Measurements from ENCODE around the gene ZNF778.
"Not testable (repeated sequence)": the region's sequence is repeated elsewhere in the genome, so short reads cannot be mapped to it uniquely, and the experiment has no call there.

Gene ZNF778

DNA sequence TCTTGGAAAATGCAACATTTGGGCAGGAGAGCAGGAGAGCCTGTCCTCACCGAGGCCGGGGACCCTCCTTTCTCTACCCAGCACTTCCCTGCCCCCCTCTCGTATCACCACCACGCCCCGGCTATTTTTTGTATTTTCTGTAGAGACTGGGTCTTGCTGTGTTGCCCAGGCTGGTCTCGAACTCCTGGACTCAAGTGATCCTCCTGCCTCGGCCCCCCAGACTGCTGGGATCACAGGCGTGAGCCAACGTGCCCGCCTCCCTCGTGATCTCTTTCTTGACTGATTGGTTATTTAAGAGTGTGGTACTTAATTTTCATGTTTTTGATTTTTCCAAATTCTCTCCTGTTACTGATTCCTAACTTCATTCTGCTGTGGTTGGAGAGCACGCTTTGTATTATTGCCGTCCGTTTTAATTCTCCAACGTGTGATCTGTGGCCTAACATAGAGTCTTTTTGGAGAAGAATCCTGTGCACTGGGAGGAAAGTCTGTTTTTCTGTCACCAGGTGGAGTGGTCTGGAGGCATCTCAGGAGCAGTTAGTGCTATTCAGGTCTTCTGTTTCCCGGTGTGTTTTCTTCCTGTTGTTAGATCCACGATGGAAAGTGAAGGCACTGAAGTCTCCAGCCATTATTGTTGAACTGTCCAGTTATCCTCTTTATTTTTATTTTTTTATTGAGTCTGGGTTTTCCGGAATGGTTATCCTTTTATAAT lies 40.4 kb downstream of the ZNF778 start:
- DNase-seq: no peak

DNA sequence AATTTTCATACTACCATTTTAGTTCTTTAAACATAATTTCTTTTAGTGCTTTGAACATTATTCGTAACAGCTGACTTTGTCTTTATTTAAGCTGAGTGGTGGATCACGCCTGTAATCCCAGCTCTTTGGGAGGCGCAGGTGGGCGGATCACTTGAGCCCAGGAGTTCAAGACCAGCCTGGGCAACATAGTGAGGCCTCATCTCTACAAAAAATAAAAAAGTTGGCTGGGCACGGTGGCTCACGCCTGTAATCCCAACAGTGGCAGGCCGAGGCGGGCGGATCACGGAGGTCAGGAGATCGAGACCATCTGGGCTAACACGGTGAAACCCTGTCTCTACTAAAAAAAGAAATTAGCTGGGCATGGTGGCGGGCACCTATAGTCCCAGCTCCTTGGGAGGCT lies 42.4 kb downstream of the ZNF778 start:
- not testable (repeated sequence) for DNase-seq

DNA sequence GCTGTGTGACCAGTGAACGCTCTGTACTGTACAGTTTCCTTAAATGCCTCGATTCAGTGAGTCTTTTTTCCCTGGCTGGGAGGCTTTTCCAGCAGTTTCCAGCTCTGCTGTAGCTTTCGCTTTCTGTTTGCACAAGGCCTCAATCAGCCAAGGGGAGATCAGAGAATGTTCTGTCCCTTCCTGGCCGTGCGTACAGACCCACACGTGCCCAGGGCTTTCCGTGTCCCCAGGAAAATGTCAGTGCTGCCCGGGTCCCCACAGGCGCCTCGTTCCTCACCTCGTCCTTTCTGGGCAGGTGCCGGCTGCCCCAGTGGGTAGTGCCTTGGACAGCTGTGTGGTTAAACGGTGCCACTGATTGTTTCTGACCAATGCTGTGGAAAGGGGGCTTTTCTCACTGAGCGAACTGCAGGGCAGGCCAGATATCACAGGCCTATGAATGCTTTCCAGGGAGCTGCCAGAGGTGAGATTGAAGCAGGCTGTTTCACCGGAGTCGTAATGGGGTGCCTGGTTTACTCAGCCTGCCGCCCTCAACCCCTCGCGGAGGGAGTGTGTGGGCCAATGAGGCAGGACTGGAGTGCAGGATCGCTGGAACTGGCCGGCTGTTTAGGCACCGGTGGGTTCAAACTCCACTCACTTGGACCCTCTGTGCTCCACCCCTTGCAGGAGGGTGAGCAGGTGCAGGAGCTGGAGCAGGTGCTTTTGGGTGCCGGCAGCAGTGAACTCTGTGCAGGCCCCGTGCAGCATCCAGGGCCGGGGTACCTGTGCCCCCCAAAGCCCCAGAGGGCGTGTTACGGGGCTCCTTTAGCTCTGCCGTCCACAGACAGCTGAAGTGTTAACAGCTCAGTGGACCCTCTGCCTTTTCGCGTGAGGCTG lies 44.4 kb downstream of the ZNF778 start:
- DNase-seq: no peak

DNA sequence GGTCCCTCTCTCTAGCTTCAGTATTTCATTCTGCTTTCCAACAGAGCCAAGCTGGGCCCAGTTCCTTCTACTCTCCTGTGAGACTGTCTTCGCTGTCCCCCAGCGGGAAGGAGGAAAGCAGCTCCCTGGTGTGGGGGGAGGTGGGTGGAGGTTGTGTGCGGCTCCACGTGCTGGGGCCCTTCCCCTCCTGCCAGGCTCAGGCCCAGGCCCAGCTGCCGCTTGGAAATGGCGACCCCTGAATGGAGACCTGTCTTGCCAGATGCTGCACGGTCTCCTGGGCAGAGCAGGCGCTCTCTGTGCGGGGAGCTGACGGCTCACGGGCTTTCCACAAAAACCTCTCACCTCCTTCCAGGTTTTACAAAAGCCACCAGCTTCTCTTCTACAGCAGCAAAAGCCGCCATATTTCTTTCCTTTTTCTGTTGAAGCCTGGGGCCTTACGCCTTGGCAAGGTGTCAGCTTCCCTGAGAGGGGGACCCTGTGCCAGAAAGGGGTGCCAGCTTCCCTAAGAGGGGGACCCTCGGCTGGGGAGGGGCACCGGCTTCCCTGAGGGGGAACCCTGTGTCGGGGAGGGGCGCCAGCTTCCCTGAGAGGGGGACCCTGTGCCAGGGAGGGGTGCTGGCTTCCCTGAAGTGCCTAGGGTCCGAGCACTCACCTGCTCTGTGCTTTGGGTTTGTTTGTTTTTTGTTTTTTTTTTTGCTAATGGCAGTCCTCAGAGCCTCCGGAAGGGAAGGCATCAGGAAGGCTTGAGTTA lies 47.5 kb downstream of the ZNF778 start:
- no peak for DNase-seq

DNA sequence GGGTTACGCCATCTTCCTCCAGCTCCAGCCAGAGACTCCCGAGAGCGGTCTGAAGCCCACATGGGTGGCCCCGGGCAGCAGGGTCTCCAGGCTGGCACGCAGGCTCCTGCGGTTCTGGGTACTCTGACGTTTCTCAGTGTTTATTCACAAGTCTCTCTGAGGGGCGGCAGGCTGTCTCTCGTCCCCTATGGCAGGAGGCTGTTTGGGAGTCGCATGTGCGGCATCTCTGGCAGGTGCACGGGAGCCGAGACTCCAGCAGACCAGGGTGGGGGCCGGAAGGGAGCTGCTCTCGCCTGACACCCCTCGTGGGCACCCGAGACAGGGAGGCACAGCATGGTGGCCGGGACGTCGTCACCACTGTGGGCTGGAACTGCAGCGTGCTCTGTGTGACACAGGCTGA lies 48.1 kb downstream of the ZNF778 start:
- no peak for DNase-seq

DNA sequence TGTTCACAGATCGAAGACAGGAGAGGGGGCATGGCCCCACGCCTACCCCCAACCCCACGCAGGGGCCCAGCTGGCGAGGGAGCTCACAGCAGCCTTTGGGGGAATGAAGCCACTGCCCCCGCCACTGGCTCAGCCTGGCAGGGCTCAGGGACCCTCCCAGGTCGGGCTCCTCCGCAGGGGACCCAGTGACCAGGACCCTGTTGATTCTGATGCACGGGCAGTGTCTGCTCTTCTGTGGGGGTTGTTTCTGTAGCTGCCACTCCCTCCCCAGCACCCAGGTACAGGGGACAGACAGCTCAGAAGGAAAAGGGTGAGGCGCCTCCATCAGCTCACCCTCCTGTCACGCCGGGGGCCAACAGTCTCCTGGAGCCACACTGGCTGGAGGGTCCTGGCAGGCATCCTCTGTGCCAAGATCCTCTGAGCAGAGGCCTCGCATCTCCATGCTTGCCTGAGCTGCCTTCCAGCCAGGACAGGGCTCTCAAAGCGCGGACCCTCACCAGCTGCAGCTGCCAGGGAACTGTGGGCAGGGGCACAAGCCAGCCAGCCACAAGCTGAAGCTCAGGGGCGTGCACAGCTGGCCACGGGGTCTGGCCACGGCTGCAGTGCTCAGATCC lies 49.1 kb downstream of the ZNF778 start:
- no peak for DNase-seq

DNA sequence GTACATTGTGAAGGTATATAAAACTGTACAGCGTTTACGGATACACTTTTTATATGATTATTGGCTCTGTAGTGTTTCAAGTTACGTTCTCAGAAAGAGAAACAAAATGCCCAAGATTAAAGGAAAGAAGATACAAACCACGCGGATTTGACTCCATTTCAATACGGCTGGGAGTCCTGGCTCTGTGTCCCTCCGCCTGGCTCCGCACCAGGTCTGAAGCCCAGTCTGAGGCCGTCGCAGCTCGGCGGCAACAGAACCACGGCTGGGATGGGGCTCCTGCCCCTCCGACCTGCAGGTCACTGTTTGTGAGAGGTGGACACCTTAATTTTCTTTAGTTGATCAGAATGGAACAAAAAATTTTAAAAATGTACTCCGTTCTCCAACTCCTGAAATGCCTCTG lies 50.2 kb downstream of the ZNF778 start:
- not testable (repeated sequence) for DNase-seq

DNA sequence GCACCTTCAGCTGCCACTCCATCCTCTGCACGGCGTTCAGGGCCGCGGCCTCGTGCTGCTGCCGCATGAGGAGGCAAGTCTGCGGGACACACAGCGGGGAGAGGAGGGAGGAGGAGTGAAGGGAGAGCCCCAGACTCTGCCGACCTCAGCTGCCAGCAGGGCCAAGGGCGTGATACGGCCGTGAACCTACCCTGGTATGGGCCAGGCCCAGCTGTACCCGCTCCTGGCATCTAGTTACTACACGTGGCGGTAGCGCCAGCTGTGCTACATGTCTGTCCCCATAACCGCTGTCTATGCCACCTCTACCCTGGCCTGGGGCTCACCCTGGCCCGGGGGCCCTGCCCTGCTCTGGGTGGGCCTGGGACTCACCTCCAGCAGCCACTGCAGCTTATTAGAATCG lies 51.1 kb downstream of the ZNF778 start:
- no peak for DNase-seq

DNA sequence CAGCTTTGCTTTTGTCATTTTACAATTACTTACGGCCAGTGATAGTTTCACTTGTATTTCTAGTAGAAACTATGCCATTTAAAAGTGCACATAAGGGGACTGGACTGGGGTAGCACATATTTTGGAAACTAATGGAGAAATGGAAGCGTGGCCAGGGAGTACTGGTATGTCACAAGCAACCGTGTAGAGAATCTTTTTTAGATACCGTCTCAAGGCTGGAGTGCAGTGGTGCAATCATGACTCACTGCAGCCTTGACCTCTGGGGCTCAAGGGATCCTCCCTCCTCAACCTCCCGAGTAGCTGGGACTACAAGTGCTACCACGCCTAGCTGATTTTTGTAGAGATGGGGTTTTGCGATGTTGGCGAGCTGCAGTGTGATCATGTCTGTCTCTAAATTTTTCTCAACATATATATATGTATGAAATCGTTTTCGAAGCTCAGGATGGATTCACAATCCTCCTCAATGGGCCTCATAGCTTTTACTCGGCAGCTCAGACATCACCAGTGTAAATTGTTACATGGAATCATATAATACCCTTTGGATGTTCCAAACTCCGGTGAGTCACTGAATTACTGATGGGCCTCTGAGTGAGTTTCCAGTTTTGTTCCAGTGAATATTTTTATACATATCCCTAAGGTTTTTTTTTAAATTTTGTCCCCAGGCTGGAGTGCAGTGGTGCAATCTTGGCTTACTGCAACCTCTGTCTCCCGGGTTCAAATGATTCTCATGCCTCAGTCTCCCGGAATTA lies 51.7 kb downstream of the ZNF778 start:
- DNase-seq: peak in 2 of 4 experiments; percentile 8 to 10

DNA sequence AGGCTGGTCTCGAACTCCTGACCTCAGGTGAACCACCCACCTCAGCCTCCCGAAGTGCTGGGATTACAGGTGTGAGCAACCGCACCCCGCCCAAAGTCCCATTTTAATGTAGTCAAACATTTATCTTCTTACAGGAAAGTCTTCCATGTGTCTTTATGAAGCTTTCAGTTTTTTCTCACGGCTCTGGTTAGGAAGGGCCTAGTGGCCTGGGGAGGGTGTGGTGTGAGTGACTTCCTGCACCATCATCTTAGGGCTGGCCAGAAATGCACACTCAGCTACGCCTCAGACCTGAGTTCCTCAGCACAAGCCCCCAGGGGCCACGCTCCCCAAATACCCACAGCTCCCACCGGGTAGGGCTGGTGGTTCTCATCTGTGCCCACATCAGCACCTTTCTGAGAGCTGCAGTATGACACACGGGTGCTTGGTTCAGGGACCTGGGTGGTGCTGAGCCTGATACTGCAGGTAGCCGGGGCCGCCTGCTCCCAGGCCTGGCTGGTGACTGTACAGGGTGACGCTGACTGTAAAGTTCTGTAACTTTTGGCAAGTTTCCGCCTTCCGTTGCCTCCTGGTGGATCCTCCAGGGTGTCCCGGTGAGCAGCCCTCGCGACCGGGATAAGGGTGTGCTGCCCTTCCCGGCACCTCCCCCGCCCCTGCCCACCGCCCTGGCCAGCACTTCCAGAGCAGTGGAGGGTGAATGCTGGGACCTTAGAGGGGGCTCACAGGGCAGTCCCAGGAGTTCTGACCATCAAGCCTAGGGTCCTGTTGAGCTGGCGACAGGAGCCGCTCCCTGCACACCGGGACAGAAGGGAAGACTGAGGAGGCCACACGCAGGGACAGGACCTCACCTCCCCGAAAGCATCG lies 52.5 kb downstream of the ZNF778 start:
- no peak for DNase-seq

DNA sequence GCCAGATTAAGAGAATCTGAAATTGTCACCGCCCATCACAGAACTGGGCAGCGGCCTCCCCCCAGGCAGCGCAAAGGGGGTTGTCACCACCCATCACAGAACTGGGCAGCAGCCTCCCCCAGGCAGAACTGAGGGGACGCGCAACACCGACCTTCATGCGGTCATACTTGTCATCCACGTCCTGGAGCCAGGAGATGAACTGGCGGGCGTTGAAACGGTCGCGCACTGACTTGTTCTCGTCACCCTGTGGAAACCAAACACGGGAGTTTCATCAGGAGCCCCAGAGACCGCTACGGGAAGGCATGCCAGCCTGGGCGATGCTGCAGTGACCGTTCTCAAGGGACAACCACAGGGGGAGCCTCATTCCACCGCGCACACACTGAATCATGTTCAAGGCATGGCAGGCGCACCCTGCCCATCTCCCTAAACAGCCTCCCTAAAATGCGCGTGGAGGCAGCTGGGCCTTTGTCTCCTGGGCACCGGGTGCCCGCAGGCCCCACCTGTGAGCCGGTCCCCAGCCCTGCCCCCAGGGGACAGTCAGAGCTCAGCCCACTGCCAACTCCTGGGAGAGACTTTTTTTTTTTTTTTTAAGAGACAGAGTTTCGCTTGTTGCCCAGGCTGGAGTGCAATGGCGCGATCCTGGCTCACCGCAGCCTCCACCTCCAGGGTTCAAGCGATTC lies 53.3 kb downstream of the ZNF778 start:
- DNase-seq: no peak

DNA sequence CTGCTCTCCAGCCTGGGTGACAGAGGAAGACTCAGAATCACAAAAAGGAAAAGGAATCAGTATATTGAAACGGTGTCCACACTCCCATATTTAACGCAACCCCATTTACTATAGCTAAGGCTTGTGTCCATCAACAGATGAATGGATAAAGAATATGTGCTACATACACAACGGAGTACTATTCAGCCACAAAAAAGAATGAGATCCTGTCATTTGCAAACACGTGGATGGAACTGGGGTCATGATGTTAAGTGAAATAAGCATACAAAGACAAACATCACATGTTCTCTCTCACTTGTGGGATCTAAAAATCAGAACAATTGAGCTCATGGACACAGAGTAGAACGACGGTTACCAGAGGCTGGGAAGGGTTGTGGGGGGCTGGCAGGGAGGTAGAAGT lies 55.1 kb downstream of the ZNF778 start:
- no peak for DNase-seq

DNA sequence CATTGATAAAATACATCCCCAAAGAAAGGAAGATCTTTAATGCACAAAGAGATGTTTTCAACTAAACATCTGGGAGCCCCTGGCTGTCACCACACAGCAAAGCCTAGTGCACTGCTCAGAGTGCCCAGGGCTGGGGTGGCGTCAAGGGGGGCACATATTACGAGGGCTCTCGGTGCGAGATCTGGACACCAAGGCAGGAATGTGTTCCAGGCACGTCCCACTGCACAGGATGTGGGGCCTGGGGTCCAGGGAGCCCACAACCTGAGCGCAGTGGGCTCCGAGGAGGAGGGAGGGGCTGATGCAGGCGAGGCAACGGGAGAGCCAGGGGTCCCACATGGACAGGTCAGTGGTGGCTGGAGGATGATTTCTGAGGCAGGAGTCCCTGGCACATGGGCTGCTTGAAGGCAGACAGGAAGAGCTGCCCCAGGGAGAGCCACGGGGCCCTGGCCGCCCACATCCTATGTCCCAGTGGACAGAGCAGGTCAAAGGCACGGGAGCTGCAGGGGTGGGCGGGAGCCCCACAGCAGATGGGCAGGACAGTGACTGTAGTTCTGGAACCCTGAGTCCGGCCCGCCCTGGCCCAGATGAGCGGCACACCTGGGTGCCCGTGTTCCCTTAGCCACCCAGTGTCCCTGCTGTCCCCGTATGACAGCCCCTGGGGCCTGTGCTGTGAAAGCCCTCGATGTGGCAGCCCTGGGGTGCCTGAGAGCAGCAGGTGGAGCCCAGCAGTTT lies 56.4 kb downstream of the ZNF778 start:
- DNase-seq: no peak

DNA sequence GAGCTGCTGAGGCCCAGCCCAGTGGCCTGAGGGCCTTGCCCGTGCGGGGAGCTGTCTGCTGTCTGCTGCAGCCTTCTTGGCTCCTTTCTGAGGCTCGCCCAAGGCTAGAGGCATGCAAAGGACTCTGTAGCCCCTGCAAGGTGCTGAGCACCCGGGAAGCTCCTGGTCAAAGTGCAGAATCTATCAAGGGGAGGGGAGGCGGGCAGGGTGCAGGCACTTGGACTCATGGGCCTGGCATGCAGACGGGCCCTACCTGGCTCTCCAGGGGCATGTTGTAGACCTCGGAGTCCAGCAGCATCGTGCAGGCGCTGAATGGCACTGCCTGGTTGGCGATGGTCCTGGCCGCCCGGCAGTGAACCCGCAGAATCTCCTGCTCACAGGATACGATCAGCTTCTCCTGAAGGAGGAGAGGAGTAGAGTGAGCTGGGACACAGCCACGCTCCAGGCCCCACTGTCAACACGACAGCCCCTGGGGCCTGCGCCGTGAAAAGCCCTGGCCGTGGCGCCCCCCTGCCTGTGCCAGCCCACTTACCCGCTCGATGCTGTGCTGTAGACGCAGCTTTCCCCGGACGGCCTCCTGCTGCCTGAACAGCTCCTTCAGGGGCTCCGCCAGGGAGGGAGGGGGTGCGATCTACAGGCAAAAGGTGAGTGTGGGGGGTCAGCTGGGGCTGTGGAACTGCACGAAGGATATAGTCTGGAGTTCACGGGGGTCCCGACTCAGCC lies 57.2 kb downstream of the ZNF778 start:
- no peak for DNase-seq

DNA sequence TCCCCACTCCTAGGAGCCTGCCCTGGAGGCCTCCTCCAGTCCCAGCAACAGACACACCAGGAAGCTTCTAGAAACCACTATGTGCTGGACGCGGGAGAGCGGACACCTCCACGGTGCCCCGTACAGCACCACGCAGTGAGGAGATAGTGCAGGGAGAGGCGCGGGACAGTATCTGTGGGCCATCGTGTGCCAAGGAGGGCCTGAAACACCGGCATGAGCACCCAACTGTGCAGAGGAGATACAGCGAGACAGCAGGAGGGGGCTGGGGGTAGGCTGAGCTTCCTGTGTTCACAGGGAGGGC lies 57.7 kb downstream of the ZNF778 start:
- no peak for DNase-seq

DNA sequence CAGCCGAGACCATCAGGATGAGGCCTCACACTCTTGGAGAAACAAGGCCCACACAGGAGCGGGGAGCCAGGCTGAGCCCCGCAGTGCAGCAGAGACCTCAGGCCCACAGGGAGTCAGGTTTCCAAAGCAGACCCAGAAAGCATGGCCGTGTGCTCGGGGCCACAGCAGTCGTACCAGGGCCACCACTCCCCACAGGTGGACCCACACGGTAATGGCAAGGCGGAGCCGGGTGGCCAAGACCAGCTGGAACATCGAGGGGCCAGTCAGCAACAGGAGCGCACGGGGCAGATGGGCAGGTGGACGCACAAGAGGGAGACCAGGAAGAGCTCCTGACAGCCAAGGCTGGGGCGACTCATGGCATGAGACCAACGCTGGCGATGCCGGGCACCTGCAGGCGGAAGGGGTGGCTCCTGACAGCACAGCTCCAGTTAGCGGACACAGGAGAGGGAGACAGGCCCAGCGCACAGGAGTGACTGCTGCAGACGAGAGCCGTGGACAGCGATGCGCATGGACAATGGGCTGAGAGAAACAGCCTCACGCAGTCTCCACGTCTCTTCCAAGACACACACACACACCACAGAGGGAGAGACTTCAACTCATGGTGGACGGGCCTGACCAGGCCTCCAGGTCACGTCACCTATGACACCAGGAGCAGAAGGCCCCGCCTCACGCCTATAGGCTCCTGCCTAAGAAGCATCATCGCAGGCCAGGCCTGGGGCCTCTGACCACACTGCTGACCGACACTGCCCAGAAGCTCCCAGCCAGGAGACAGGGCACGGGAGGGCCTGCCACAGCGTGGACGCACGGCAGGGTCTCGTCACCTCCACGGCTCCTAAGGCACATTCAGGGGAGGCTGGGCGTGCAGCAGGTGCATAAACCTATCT lies 58.6 kb downstream of the ZNF778 start:
- DNase-seq: no peak

DNA sequence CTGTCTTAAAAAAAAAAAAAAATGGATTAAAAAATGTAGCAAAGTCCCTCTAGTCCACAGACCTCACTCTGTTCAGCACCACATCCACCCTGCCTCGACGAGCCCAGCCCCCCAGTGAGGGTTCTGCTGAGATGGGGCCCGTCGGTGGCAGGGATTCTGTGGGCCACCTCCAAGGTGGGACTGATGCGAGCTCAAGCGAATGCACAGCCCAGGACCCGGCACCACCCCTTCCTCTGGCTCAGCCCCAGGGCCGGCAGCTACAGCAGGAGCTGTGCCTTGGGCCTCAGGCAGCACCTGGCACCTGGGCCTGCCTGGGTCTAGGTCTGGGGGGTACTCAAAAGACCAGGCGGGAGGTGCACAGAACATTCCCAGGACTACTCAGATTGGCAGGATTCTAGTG lies 59.5 kb downstream of the ZNF778 start:
- DNase-seq: no peak

DNA sequence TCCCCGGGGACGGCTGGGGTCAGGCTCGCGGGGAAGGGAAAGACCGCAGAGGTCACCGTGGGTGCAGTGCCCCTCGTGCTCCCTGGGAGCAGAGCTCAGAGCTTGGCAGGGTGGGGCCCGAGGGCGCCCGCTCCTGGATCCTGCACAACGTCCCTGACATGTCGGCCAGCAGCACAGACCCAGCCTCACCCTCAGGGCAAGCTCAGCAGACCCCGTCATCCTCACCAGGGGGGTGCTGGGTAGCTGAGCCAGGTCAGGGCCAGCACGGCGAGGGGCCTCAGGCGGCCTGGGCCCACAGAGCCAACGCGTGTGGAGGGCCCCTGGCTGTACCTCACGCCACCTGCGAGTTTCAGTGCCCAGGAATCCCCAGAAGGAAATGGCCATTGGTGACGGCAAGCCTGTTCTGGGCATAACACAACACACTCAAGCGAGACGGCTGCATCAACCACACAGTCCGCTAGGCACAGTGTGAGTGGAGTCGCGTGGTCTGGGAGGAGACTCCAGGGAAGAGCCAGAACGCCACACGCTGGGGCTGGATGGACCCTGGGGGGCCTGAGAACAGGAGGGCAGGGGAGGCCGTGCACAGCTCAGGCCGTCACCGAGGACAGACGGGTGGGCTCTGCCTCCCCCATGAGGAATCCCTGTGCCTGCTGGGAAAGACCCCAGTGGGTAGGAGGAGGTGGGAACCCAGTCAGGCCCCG lies 60.3 kb downstream of the ZNF778 start:
- no peak for DNase-seq
